Measurements from ENCODE around the gene NCKAP5L.

NCKAP5L gene

DNA sequence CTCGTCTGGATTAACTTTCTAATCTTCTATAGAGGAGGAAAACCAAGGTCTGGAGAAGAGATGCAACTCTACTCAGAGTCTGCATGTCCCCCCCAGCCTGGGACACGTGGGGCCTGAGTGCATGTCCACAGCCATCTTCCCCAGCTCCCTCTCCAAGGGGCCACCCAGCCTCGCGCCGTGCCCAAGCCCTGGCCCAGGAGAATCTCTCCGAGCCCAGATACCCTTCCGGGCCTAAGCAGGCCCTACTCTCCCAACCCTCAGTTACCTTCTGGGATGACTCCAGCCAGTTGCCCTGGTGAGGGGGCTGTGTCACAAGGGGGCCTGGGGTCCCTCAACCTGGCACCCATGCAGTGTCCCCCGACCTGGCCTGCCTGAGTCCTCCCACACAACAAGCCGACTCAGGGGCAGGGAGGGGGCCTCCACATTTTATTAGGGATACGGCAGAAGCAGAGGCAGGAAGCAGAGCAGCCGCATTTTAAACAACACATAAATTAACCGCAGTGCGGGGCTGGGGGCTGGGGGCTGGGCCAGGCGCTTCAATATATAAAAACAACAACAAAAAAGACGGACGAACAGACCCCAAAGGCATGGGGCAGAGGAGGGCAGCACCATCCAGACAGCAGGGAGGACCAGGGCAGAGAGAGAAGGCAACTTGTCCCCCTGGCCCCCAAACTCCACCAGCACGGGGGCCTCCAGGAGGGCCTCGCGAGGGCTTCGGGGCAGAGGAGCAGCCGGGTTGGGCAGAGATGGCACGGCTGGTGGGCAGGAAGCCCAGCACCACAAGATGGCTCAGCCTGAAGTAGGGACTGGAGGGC lies 37.3 kb downstream of the NCKAP5L start:
- H2AFZ ChIP-seq (ENCODE audit: low read length) = no peak overlapping the region
- H4K20me1 ChIP-seq (ENCODE audit: insufficient read depth, low read length, poor library complexity, severe bottlenecking) = no peaks in the 10 kb centered on the region
- H3K9me2 ChIP-seq (replicated peaks; ENCODE audit: low read depth, low read length) = no peaks in the 10 kb centered on the region
- TF ChIP-seq EZH2phosphoT487 (IDR thresholded peaks at IDR 0.05; ENCODE audit: borderline replicate concordance) = no peak
- TF ChIP-seq, protein P1, sequence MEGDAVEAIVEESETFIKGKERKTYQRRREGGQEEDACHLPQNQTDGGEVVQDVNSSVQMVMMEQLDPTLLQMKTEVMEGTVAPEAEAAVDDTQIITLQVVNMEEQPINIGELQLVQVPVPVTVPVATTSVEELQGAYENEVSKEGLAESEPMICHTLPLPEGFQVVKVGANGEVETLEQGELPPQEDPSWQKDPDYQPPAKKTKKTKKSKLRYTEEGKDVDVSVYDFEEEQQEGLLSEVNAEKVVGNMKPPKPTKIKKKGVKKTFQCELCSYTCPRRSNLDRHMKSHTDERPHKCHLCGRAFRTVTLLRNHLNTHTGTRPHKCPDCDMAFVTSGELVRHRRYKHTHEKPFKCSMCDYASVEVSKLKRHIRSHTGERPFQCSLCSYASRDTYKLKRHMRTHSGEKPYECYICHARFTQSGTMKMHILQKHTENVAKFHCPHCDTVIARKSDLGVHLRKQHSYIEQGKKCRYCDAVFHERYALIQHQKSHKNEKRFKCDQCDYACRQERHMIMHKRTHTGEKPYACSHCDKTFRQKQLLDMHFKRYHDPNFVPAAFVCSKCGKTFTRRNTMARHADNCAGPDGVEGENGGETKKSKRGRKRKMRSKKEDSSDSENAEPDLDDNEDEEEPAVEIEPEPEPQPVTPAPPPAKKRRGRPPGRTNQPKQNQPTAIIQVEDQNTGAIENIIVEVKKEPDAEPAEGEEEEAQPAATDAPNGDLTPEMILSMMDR (conservative IDR thresholded peaks at IDR 0.05; ENCODE audit: low read length) = no peak
- no peaks in the 10 kb centered on the region for H3K27me3 ChIP-seq (ENCODE audit: insufficient read depth, low read length, poor library complexity, severe bottlenecking)
- H3K9ac ChIP-seq (ENCODE audit: low read depth, low read length, poor library complexity, severe bottlenecking) = no peak overlapping the region
- no peak overlapping the region for H3K4me3 ChIP-seq (ENCODE audit: low read length, poor library complexity, severe bottlenecking)
- no peaks in the 10 kb centered on the region for H3K4me1 ChIP-seq (ENCODE audit: insufficient read depth, low read length, poor library complexity, severe bottlenecking)
- no peaks in the 10 kb centered on the region for H3K36me3 ChIP-seq (ENCODE audit: insufficient read depth, low read length)
- H3K9me3 ChIP-seq (ENCODE audit: insufficient read depth, low read depth, low read length) = no peaks in the 10 kb centered on the region
- no peaks in the 10 kb centered on the region for H3F3A ChIP-seq (ENCODE audit: low read depth)
- no peaks in the 10 kb centered on the region for H3K79me2 ChIP-seq (ENCODE audit: insufficient read depth, low read length)
- H3K4me2 ChIP-seq (ENCODE audit: low read depth, low read length, poor library complexity, severe bottlenecking) = no peak overlapping the region

DNA sequence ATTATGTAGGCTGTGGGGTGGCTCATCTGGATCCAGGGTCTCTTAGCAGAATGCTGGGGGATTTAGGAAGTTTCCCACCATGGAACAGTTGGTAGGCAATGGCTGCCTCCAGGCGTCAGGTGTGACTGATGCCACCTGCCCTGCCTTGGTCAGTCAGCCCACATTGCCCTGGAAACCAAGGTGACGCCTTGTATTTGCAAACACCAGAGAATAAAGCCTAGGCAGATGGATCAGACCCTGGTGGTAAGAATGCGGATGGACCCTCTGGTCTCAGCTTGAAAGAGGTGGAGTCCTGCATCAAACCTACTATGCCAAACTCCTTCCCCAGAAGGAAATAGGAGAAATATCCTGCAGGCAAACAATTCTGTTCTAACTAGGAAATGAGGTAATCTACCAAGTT lies 38.2 kb downstream of the NCKAP5L start:
- Histone ChIP-seq H3K79me2 (ENCODE audit: insufficient read depth, low read length) (no peaks in the 10 kb centered on the region), H2AFZ (ENCODE audit: low read length) (no peak overlapping the region), H3K9me3 (ENCODE audit: insufficient read depth, low read depth, low read length) (no peaks in the 10 kb centered on the region), H3K4me3 (ENCODE audit: low read length, poor library complexity, severe bottlenecking) (no peak overlapping the region), H3K4me1 (ENCODE audit: insufficient read depth, low read length, poor library complexity, severe bottlenecking) (no peaks in the 10 kb centered on the region), H3K36me3 (ENCODE audit: insufficient read depth, low read length) (no peaks in the 10 kb centered on the region), H3K9me2 (replicated peaks; ENCODE audit: low read depth, low read length) (no peaks in the 10 kb centered on the region), H3K4me2 (ENCODE audit: low read depth, low read length, poor library complexity, severe bottlenecking) (no peak overlapping the region), H4K20me1 (ENCODE audit: insufficient read depth, low read length, poor library complexity, severe bottlenecking) (no peaks in the 10 kb centered on the region), H3K27me3 (ENCODE audit: insufficient read depth, low read length, poor library complexity, severe bottlenecking) (no peaks in the 10 kb centered on the region), H3K9ac (ENCODE audit: low read depth, low read length, poor library complexity, severe bottlenecking) (no peak overlapping the region), H3F3A (ENCODE audit: low read depth) (no peaks in the 10 kb centered on the region)
- TF ChIP-seq, protein P1 (conservative IDR thresholded peaks at IDR 0.05; ENCODE audit: low read length) = no peak
- TF ChIP-seq EZH2phosphoT487 (IDR thresholded peaks at IDR 0.05; ENCODE audit: borderline replicate concordance) = no peak

DNA sequence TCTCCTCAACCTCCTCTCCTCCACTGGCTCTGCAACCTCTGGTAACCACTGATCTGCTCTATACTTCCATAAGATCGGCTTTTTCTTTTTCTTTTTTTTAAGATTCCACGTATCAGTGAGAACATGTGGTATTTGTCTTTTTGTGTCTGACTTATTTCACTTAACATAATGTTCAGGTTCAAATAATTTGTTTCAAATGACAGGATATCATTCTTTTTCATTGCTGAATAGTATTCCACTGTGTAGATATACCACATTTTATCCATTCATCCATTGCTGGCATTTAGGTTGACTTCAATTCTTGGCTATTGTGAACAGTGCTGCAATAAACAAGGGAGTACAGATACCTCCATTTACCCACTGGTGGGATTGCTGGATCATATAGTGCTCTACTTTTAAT lies 40.5 kb downstream of the NCKAP5L start:
- no peaks in the 10 kb centered on the region for H4K20me1 ChIP-seq (ENCODE audit: insufficient read depth, low read length, poor library complexity, severe bottlenecking)
- TF ChIP-seq, protein P1 (conservative IDR thresholded peaks at IDR 0.05; ENCODE audit: low read length) = no peak
- TF ChIP-seq EZH2phosphoT487 (IDR thresholded peaks at IDR 0.05; ENCODE audit: borderline replicate concordance) = no peak

More for the DNA sequence above, 40.5 kb downstream of the NCKAP5L start:
- Histone ChIP-seq H3K79me2 (ENCODE audit: insufficient read depth, low read length) (no peaks in the 10 kb centered on the region), H3K4me1 (ENCODE audit: insufficient read depth, low read length, poor library complexity, severe bottlenecking) (no peaks in the 10 kb centered on the region), H3K9me3 (ENCODE audit: insufficient read depth, low read depth, low read length) (no peaks in the 10 kb centered on the region), H3F3A (ENCODE audit: low read depth) (no peaks in the 10 kb centered on the region), H3K4me3 (ENCODE audit: low read length, poor library complexity, severe bottlenecking) (no peak overlapping the region), H2AFZ (ENCODE audit: low read length) (no peak overlapping the region), H3K36me3 (ENCODE audit: insufficient read depth, low read length) (no peaks in the 10 kb centered on the region), H3K4me2 (ENCODE audit: low read depth, low read length, poor library complexity, severe bottlenecking) (no peak overlapping the region), H3K27me3 (ENCODE audit: insufficient read depth, low read length, poor library complexity, severe bottlenecking) (no peaks in the 10 kb centered on the region), H3K9me2 (replicated peaks; ENCODE audit: low read depth, low read length) (no peaks in the 10 kb centered on the region), H3K9ac (ENCODE audit: low read depth, low read length, poor library complexity, severe bottlenecking) (no peak overlapping the region)
